ENCODE results near the gene C5AR1.

C5AR1 gene

DNA sequence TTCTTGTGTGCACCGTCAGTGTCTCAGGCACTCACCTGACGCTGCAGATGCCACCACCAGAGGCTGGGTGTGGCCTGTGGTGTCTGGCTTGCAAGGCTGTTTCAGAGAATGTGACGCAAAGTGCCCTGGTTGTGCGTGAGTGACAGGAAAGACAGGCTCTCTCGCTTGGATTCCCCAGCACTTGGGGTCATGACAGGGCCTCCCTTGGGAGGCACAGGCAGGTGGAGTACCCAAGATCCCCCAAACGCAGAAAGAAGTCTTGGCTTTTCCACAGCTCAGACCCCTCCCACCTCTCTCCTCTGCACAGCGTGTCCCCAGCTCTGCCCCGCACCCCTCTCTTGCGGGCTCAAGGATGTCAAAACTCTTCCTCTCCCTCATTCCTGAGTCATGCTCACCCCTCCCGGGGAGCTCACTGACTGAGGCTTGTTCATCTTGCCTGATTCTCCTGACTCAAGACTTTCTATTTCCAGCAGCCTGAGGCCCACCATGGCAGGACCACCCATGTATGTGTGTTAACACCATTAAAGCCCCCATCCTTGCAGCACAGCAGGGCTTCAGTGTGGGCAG is 60.5 kb downstream of the C5AR1 start:
- no peak for DNase-seq

DNA sequence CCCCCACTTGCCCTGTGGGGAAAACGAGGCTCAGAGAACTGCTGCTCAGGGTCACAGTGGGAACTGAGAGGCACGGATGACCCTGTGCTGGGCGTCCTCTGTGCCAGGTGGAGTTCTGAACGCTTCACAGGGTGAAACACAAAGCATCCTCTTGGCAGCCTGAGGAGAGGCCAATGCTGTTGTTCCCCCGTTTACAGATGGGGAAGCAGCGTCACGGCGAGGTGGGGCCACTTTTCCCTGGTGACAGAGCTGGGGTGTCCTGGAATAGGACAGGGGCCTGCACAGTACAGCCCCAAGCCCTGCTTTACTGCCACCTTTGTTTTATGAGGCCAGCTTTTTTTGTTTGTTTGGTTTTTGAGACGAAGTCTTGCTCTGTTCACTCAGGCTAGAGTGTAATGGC is 61.6 kb downstream of the C5AR1 start:
- no peak for DNase-seq
